DOHH2 (cell line): Measurements from ENCODE around the gene CGNL1.

ENCODE experiments used
- H3F3A ChIP-seq: fragments of 200-600 bp; sonication (generic), shearing (Covaris generic); 2 replicates; pipeline ENCODE4 v1.6.0; 2016; ENCODE audit warnings: antibody characterized with exemption, mild to moderate bottlenecking; ENCODE audit not compliant: control insufficient read depth, insufficient read depth
- H3K27ac ChIP-seq: fragments of 200-600 bp; sonication (generic); 2 replicates; pipeline ENCODE4 v1.5.1; 2014; ENCODE audit warnings: low read depth, mild to moderate bottlenecking, low read length, moderate library complexity
- H3K27me3 ChIP-seq: fragments of 200-600 bp; sonication (generic); 2 replicates; pipeline ENCODE4 v1.6.1; 2014; ENCODE audit warnings: mild to moderate bottlenecking, low read length, mixed read lengths; ENCODE audit not compliant: control insufficient read depth
- H3K36me3 ChIP-seq: fragments of 200-600 bp; sonication (generic); 2 replicates; pipeline ENCODE4 v1.6.1; 2014; ENCODE audit warnings: mild to moderate bottlenecking, low read length, moderate library complexity, mixed read lengths; ENCODE audit not compliant: control insufficient read depth
- H3K4me1 ChIP-seq: fragments of 200-600 bp; sonication (generic); 2 replicates; pipeline ENCODE4 v1.6.1; 2014; ENCODE audit warnings: mild to moderate bottlenecking, low read length, mixed read lengths; ENCODE audit not compliant: control insufficient read depth
- H3K4me2 ChIP-seq: fragments of 200-600 bp; sonication (generic); 2 replicates; pipeline ENCODE4 v1.6.0; 2014; ENCODE audit warnings: mild to moderate bottlenecking, low read length, moderate library complexity
- H3K4me3 ChIP-seq: fragments of 200-600 bp; sonication (generic); 2 replicates; pipeline ENCODE4 v1.5.1; 2014; ENCODE audit warnings: mild to moderate bottlenecking, low read length, mixed read lengths
- H3K79me2 ChIP-seq: fragments of 200-600 bp; sonication (generic); 2 replicates; pipeline ENCODE4 v1.6.1; 2014; ENCODE audit warnings: mild to moderate bottlenecking, low read length, mixed read lengths; ENCODE audit not compliant: control insufficient read depth
- H3K9me2 ChIP-seq: fragments of 200-600 bp; sonication (generic); replicated peaks from 2 replicates; pipeline ENCODE4 v1.6.1; 2014; ENCODE audit warnings: mild to moderate bottlenecking, low read length, mixed read lengths; ENCODE audit not compliant: control insufficient read depth
- H3K9me3 ChIP-seq: fragments of 200-600 bp; sonication (generic); 2 replicates; pipeline ENCODE4 v1.6.1; 2014; ENCODE audit warnings: antibody characterized with exemption, low read length, mixed read lengths; ENCODE audit not compliant: control insufficient read depth, insufficient read depth
- H4K20me1 ChIP-seq: fragments of 200-600 bp; sonication (generic); 2 replicates; pipeline ENCODE4 v1.6.0; 2014; ENCODE audit warnings: low read depth, mild to moderate bottlenecking, antibody characterized with exemption, low read length, moderate library complexity; ENCODE audit not compliant: control insufficient read depth, insufficient read depth
- EZH2phosphoT487 ChIP-seq: fragments of 200-600 bp; sonication (generic); IDR thresholded peaks from 2 replicates; pipeline ENCODE4 v1.6.1; 2017; ENCODE audit warnings: borderline replicate concordance, mild to moderate bottlenecking, antibody characterized with exemption, low read length, moderate library complexity, mixed read lengths
- TF ChIP-seq, protein P1 (sequence below): fragments of 200-600 bp; sonication (generic); IDR thresholded peaks from one replicate; pipeline ENCODE4 v1.5.1; 2014; ENCODE audit warnings: antibody characterized with exemption, mild to moderate bottlenecking, low read depth, low read length; ENCODE audit not compliant: poor library complexity, severe bottlenecking

Gene CGNL1

DNA sequence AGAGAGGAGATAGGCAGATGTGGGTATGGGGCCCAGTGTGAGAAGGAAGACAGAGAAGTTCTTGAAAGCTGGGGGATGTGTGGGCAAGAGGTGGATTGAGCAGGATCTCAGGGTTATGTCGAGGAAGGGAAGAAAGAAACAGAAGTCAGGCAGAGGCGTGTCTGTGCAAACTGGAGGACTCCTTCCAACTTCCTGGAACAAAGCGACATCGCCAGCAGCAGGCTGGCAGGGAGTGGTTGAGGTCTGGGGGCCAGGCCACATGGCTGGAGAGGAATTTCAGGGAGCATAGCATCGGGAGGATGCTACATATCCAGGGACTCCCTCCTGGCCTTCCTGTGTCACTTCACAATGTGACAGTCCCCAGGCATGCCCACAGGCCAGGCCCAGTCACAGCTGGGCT lies 172.5 kb downstream of the CGNL1 start:
- Histone ChIP-seq H3K9me3 (no peaks in the 10 kb centered on the region), H3K4me3 (no peak overlapping the region), H3K36me3 (no peaks in the 10 kb centered on the region), H3K4me1 (no peaks in the 10 kb centered on the region), H4K20me1 (no peaks in the 10 kb centered on the region), H3K79me2 (no peaks in the 10 kb centered on the region), H3K4me2 (no peak overlapping the region), H3K27ac (no peak overlapping the region), H3K9me2 (no peaks in the 10 kb centered on the region), H3K27me3 (0 out of 2 replicates have a peak, but pooled peaks cover 3% of the 10 kb centered on the region), H3F3A (no peaks in the 10 kb centered on the region)
- TF ChIP-seq EZH2phosphoT487: no peak
- TF ChIP-seq, protein P1, sequence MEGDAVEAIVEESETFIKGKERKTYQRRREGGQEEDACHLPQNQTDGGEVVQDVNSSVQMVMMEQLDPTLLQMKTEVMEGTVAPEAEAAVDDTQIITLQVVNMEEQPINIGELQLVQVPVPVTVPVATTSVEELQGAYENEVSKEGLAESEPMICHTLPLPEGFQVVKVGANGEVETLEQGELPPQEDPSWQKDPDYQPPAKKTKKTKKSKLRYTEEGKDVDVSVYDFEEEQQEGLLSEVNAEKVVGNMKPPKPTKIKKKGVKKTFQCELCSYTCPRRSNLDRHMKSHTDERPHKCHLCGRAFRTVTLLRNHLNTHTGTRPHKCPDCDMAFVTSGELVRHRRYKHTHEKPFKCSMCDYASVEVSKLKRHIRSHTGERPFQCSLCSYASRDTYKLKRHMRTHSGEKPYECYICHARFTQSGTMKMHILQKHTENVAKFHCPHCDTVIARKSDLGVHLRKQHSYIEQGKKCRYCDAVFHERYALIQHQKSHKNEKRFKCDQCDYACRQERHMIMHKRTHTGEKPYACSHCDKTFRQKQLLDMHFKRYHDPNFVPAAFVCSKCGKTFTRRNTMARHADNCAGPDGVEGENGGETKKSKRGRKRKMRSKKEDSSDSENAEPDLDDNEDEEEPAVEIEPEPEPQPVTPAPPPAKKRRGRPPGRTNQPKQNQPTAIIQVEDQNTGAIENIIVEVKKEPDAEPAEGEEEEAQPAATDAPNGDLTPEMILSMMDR: no peak

DNA sequence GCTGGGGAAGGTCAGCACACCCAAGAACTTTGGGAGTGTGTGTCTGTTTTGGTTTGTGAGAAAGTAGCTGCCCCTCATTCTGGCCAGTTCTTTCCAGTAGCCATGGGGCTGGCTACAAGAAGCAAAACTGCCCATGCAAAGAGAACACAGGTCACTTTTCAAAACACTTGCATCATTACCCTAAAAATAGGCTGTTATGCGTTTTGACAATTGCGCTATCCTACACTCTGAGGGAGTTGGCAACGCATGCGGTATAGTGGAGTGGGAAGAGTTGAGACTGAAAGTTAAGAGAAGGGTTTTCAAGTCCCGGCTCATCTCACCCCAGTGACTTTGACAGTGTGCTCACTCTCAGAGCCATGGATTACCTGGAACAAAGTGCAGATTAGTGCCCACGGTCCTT lies 173.6 kb downstream of the CGNL1 start:
- Histone ChIP-seq H3K4me2 (no peak overlapping the region), H4K20me1 (no peaks in the 10 kb centered on the region), H3K9me2 (no peaks in the 10 kb centered on the region), H3K9me3 (no peaks in the 10 kb centered on the region), H3K4me1 (no peaks in the 10 kb centered on the region), H3K4me3 (no peak overlapping the region), H3K36me3 (no peaks in the 10 kb centered on the region), H3K27me3 (0 out of 2 replicates have a peak, but pooled peaks cover 3% of the 10 kb centered on the region), H3K79me2 (no peaks in the 10 kb centered on the region), H3K27ac (no peak overlapping the region), H3F3A (no peaks in the 10 kb centered on the region)
- no peak for TF ChIP-seq EZH2phosphoT487
- TF ChIP-seq, protein P1: no peak

GRCh38 chr15:57550640-57551039 lies 174.3 kb downstream of the CGNL1 start:
- no peak overlapping the region for H3K27ac ChIP-seq

GRCh38 chr15:57551715-57552677 lies 175.7 kb downstream of the CGNL1 start:
- H3K36me3 ChIP-seq: no peaks in the 10 kb centered on the region
- no peak overlapping the region for H3K4me3 ChIP-seq
- no peaks in the 10 kb centered on the region for H4K20me1 ChIP-seq
- no peaks in the 10 kb centered on the region for H3K4me1 ChIP-seq
- no peaks in the 10 kb centered on the region for H3K9me2 ChIP-seq
- TF ChIP-seq, protein P1: no peak
- TF ChIP-seq EZH2phosphoT487: no peak
- no peaks in the 10 kb centered on the region for H3K9me3 ChIP-seq
- H3K79me2 ChIP-seq: no peaks in the 10 kb centered on the region
- H3K27ac ChIP-seq: no peak overlapping the region
- no peaks in the 10 kb centered on the region for H3F3A ChIP-seq
- 0 out of 2 replicates have a peak, but pooled peaks cover 3% of the 10 kb centered on the region for H3K27me3 ChIP-seq
- no peak overlapping the region for H3K4me2 ChIP-seq

More at GRCh38 chr15:57550640-57551039, 174.3 kb downstream of the CGNL1 start:
- no peaks in the 10 kb centered on the region for H3K4me1 ChIP-seq
- no peaks in the 10 kb centered on the region for H3F3A ChIP-seq
- no peaks in the 10 kb centered on the region for H3K9me3 ChIP-seq
- 0 out of 2 replicates have a peak, but pooled peaks cover 3% of the 10 kb centered on the region for H3K27me3 ChIP-seq
- no peaks in the 10 kb centered on the region for H3K9me2 ChIP-seq
- no peak overlapping the region for H3K4me3 ChIP-seq
- H3K36me3 ChIP-seq: no peaks in the 10 kb centered on the region
- no peak for TF ChIP-seq EZH2phosphoT487
- no peak overlapping the region for H3K4me2 ChIP-seq
- H3K79me2 ChIP-seq: no peaks in the 10 kb centered on the region
- no peaks in the 10 kb centered on the region for H4K20me1 ChIP-seq
